ENCODE measurements around the gene MPHOSPH9.

MPHOSPH9 gene

GRCh38 chr12:123109319-123109772 lies 123.6 kb downstream of the MPHOSPH9 start:
- TF ChIP-seq TCF12 (IDR thresholded peaks at IDR 0.05; ENCODE audit: low read depth) = no peak
- no peak for TF ChIP-seq CEBPB (IDR thresholded peaks at IDR 0.05)
- no peak for TF ChIP-seq USF1 (IDR thresholded peaks at IDR 0.05)
- no peak for TF ChIP-seq RAD21 (IDR thresholded peaks at IDR 0.05; ENCODE audit: low read depth)
- TF ChIP-seq ZBTB7A (IDR thresholded peaks at IDR 0.05; ENCODE audit: low read depth) = no peak
- no peak for TF ChIP-seq EGR1 (IDR thresholded peaks at IDR 0.05)
- TF ChIP-seq CREB1 (IDR thresholded peaks at IDR 0.05; ENCODE audit: low read depth) = no peak

- TF ChIP-seq NFIC (IDR thresholded peaks at IDR 0.05) (no peak), FOXM1 (IDR thresholded peaks at IDR 0.05; ENCODE audit: borderline replicate concordance, low read depth) (no peak), RAD21 (IDR thresholded peaks at IDR 0.05; ENCODE audit: low read depth) (no peak), ZBTB7A (IDR thresholded peaks at IDR 0.05; ENCODE audit: low read depth) (no peak), CEBPB (IDR thresholded peaks at IDR 0.05) (no peak)
- TF ChIP-seq, protein P1, sequence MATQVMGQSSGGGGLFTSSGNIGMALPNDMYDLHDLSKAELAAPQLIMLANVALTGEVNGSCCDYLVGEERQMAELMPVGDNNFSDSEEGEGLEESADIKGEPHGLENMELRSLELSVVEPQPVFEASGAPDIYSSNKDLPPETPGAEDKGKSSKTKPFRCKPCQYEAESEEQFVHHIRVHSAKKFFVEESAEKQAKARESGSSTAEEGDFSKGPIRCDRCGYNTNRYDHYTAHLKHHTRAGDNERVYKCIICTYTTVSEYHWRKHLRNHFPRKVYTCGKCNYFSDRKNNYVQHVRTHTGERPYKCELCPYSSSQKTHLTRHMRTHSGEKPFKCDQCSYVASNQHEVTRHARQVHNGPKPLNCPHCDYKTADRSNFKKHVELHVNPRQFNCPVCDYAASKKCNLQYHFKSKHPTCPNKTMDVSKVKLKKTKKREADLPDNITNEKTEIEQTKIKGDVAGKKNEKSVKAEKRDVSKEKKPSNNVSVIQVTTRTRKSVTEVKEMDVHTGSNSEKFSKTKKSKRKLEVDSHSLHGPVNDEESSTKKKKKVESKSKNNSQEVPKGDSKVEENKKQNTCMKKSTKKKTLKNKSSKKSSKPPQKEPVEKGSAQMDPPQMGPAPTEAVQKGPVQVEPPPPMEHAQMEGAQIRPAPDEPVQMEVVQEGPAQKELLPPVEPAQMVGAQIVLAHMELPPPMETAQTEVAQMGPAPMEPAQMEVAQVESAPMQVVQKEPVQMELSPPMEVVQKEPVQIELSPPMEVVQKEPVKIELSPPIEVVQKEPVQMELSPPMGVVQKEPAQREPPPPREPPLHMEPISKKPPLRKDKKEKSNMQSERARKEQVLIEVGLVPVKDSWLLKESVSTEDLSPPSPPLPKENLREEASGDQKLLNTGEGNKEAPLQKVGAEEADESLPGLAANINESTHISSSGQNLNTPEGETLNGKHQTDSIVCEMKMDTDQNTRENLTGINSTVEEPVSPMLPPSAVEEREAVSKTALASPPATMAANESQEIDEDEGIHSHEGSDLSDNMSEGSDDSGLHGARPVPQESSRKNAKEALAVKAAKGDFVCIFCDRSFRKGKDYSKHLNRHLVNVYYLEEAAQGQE (IDR thresholded peaks at IDR 0.05; ENCODE audit: low read depth) = no peak
These were observed 124.3 kb downstream of the MPHOSPH9 start for GRCh38 chr12:123108682-123109066.

GRCh38 chr12:123107926-123108681 lies 124.8 kb downstream of the MPHOSPH9 start:
- TF ChIP-seq TEAD4 (IDR thresholded peaks at IDR 0.05) (no peak), FOXM1 (IDR thresholded peaks at IDR 0.05; ENCODE audit: borderline replicate concordance, low read depth) (no peak), YY1 (IDR thresholded peaks at IDR 0.05; ENCODE audit: low read depth) (no peak), EGR1 (IDR thresholded peaks at IDR 0.05) (no peak), MAX (IDR thresholded peaks at IDR 0.05) (no peak), EP300 (IDR thresholded peaks at IDR 0.05; ENCODE audit: borderline replicate concordance) (no peak), TAF1 (IDR thresholded peaks at IDR 0.05; ENCODE audit: low read depth) (no peak), RAD21 (IDR thresholded peaks at IDR 0.05; ENCODE audit: low read depth) (no peak), CEBPB (IDR thresholded peaks at IDR 0.05) (no peak), USF1 (IDR thresholded peaks at IDR 0.05) (no peak), CREB1 (IDR thresholded peaks at IDR 0.05; ENCODE audit: low read depth) (no peak), ZBTB7A (IDR thresholded peaks at IDR 0.05; ENCODE audit: low read depth) (no peak)
- TF ChIP-seq, protein P1 (IDR thresholded peaks at IDR 0.05; ENCODE audit: low read depth) = no peak

- TF ChIP-seq MAX (IDR thresholded peaks at IDR 0.05) (0 out of 2 replicates have a peak, but pooled peaks have one; percentile 26), FOXM1 (IDR thresholded peaks at IDR 0.05; ENCODE audit: borderline replicate concordance, low read depth) (peak; percentile 73; the same call in 1 of the 2 replicates), TAF1 (IDR thresholded peaks at IDR 0.05; ENCODE audit: low read depth) (no peak), ZBTB7A (IDR thresholded peaks at IDR 0.05; ENCODE audit: low read depth) (0 out of 2 replicates have a peak, but pooled peaks have one; percentile 53), CEBPB (IDR thresholded peaks at IDR 0.05) (0 out of 2 replicates have a peak, but pooled peaks have one; percentile 39), YY1 (IDR thresholded peaks at IDR 0.05; ENCODE audit: low read depth) (peak; percentile 46; the same call in 1 of the 2 replicates), RAD21 (IDR thresholded peaks at IDR 0.05; ENCODE audit: low read depth) (no peak; the same call in 1 of the 2 replicates), TCF12 (IDR thresholded peaks at IDR 0.05; ENCODE audit: low read depth) (peak; percentile 90), EGR1 (IDR thresholded peaks at IDR 0.05) (no peak), NFIC (IDR thresholded peaks at IDR 0.05) (peak; percentile 58), TEAD4 (IDR thresholded peaks at IDR 0.05) (peak; percentile 31; the same call in 1 of the 2 replicates), EP300 (IDR thresholded peaks at IDR 0.05; ENCODE audit: borderline replicate concordance) (peak; percentile 89), USF1 (IDR thresholded peaks at IDR 0.05) (no peak), CREB1 (IDR thresholded peaks at IDR 0.05; ENCODE audit: low read depth) (no peak)
- TF ChIP-seq, protein P1 (IDR thresholded peaks at IDR 0.05; ENCODE audit: low read depth) = no peak
These were observed 126.1 kb downstream of the MPHOSPH9 start for GRCh38 chr12:123106640-123107359.
